Adrenal gland (tissue), 12 donors: ENCODE data around the gene GK. TPM values are rescaled to one million over a fixed set of nuclear protein-coding genes. Genes with fewer than 3 reads are reported as not detected.

Experiments
- DNase-seq, 7 donors: peaks; one replicate each; pipeline ENCODE4 v3.0.0-alpha.2; 2019 to 2020
- H3K27ac ChIP-seq, 5 donors: fragments of 200-600 bp; sonication (generic) in 4 of 5; 1 replicate in 3 of 5; 2 replicates in 2 of 5; pipeline versions ENCODE4 v1.5.1 to v1.8.0; 2016 to 2020; ENCODE audit warnings: mild to moderate bottlenecking in 1 of 5
- H3K27me3 ChIP-seq: fragments of 200-600 bp; 2 replicates; pipeline ENCODE4 v1.8.0; 2021
- H3K36me3 ChIP-seq, 2 donors: fragments of 200-600 bp; replicated peaks in 1 of 2; 1 replicate in 1 of 2; 2 replicates in 1 of 2; pipeline versions ENCODE4 v1.5.1 to v1.8.0; 2018 to 2022
- H3K4me1 ChIP-seq, 2 donors: fragments of 200-600 bp; replicated peaks in 1 of 2; 1 replicate in 1 of 2; 2 replicates in 1 of 2; pipeline versions ENCODE4 v1.5.1 to v1.8.0; 2018 to 2021
- H3K4me3 ChIP-seq, 4 donors: fragments of 200-600 bp; sonication (generic) in 3 of 4; one replicate each; pipeline ENCODE4 v1.5.1; 2016 to 2018
- H3K9me3 ChIP-seq, 3 donors: fragments of 200-600 bp; sonication (generic) in 1 of 3; replicated peaks in 1 of 3; 1 replicate in 2 of 3; 2 replicates in 1 of 3; pipeline versions ENCODE4 v1.5.1 to v1.8.0; 2016 to 2021
- CTCF ChIP-seq, 6 experiments: fragments of 450-650 bp in 4 of 6; fragments of 200-600 bp in 2 of 6; sonication (generic) in 1 of 6; IDR thresholded peaks; 1 replicate in 5 of 6; 2 replicates in 1 of 6; pipeline versions ENCODE4 v1.5.1 to v1.8.0; 2016 to 2021; ENCODE audit warnings: antibody characterized with exemption in 6 of 6, mild to moderate bottlenecking in 2 of 6, moderate library complexity in 1 of 6
- POLR2A ChIP-seq, 2 donors: fragments of 450-650 bp; IDR thresholded peaks; one replicate each; pipeline ENCODE4 v1.6.1; 2017; ENCODE audit warnings: antibody characterized with exemption in 2 of 2, mild to moderate bottlenecking in 2 of 2, moderate library complexity in 1 of 2
- WGBS, 4 donors: extraction: QIAGEN DNeasy Blood & Tissue Kit in 2 of 4; methylation state at CpG; one replicate each; pipeline versions ENCODE4 v1.1.5 to v1.1.7; 2013 to 2017; 5-methylcytosine and 5-hydroxymethylcytosine counted together
- intact Hi-C, 2 donors: fragments of 100-400 bp; cut with DNase I; formaldehyde crosslinking; loops; one replicate each; pipeline versions ENCODE4 v1.14.1 to v1.15.0; 2022 to 2023
- polyA plus RNA-seq, 3 donors: library from polyadenylated mRNA; stranded (reverse); fragments of 200-250 nt in 2 of 3; fragments of 350-450 nt in 1 of 3; fragmentation: Illumina TruSeq in 1 of 3; extraction: RNeasy Lipid Tissue Mini Kit (QIAGEN cat#74804) in 1 of 3; gene quantifications; one replicate each; pipeline ENCODE4 v1.2.3, GENCODE V29; 2013 to 2014
- total RNA-seq, 9 donors: library from RNA; depleted of rRNA in 4 of 9; stranded (reverse); fragments of >200 nt in 4 of 9; fragments of 120-200 nt in 1 of 9; fragmentation: NEBNext Ultra II Directional in 1 of 9; extraction: Animal tissue kit (Norgen Biotek cat#: 25700) in 1 of 9; gene quantifications; one replicate each; pipeline versions ENCODE4 v1.1.0 to v1.2.4, GENCODE V29; 2013 to 2023
- donor health status: healthy with polysubstance abuse.
- donor health status: Bipolar disorder and iron deficiency.
- donor health status: DM: yes; HTN: yes; CAD: no.
- donor health status: DM: no; HTN: no; CAD: no.
- donor health status: DM: no; HTN: no; CAD: no.
- donor health status: DM: yes; HTN: yes; CAD: no.

GK gene
- total and polyA plus RNA-seq, 12 donors = 6.1 to 169 (median 10.1) TPM

GRCh38 chrX:30612250-30612655 is 41.0 kb upstream of the GK start:
- no peak for DNase-seq
- no peak overlapping the region for H3K27ac ChIP-seq
- no peaks in the 10 kb centered on the region for H3K36me3 ChIP-seq
- intact Hi-C loops = no loop called here
- 67 to 82% (median 76%) methylated on average over 2 to 6 of the region's 6 CpGs for WGBS, 4 donors
- H3K4me1 ChIP-seq = no peaks in the 10 kb centered on the region
- no peaks in the 10 kb centered on the region for H3K9me3 ChIP-seq
- no peak overlapping the region for H3K4me3 ChIP-seq
- TF ChIP-seq CTCF (IDR thresholded peaks at IDR 0.05) = no peak
- no peak for TF ChIP-seq POLR2A (IDR thresholded peaks at IDR 0.05)
- H3K27me3 ChIP-seq = no peaks in the 10 kb centered on the region

- Histone ChIP-seq H3K4me3 (no peak overlapping the region), H3K4me1 (no peaks in the 10 kb centered on the region), H3K9me3 (no peaks in the 10 kb centered on the region), H3K36me3 (no peaks in the 10 kb centered on the region), H3K27me3 (no peaks in the 10 kb centered on the region), H3K27ac (peak overlapping the region in 1 of 5 donors; percentile 44)
- DNase-seq = no peak
- intact Hi-C loops = no loop called here
- 48 to 63% (median 57%) methylated on average over 5 of the region's 5 CpGs for WGBS, 4 donors
- TF ChIP-seq CTCF (IDR thresholded peaks at IDR 0.05) = no peak
- no peak for TF ChIP-seq POLR2A (IDR thresholded peaks at IDR 0.05)
Observed at GRCh38 chrX:30613721-30614120, 39.5 kb upstream of the GK start.

GRCh38 chrX:30615229-30615628 is 38.0 kb upstream of the GK start:
- no peaks in the 10 kb centered on the region for H3K4me1 ChIP-seq
- H3K27me3 ChIP-seq = no peaks in the 10 kb centered on the region
- H3K36me3 ChIP-seq = no peaks in the 10 kb centered on the region
- no peak overlapping the region for H3K27ac ChIP-seq
- TF ChIP-seq CTCF (IDR thresholded peaks at IDR 0.05) = no peak
- no peak for TF ChIP-seq POLR2A (IDR thresholded peaks at IDR 0.05)
- H3K9me3 ChIP-seq = no peaks in the 10 kb centered on the region
- no peak overlapping the region for H3K4me3 ChIP-seq
- 52 to 74% (median 63%) methylated on average over 4 of the region's 4 CpGs for WGBS, 4 donors
- DNase-seq = no peak
- intact Hi-C loops = no loop called here

GRCh38 chrX:30618160-30618765 is 35.0 kb upstream of the GK start:
- no peak for TF ChIP-seq CTCF (IDR thresholded peaks at IDR 0.05)
- Histone ChIP-seq H3K9me3 (peaks cover 0 to 6% (median 0%) of the 10 kb centered on the region in 3 donors), H3K4me1 (no peaks in the 10 kb centered on the region), H3K4me3 (no peak overlapping the region), H3K27me3 (peaks cover 5% of the 10 kb centered on the region), H3K36me3 (no peaks in the 10 kb centered on the region), H3K27ac (no peak overlapping the region)
- intact Hi-C loops = no loop called here
- WGBS, 4 donors = 66 to 80% (median 71%) methylated on average over 7 of the region's 7 CpGs
- no peak for DNase-seq
